Measurements from ENCODE around the gene PANX3. TPM values are rescaled to one million over a fixed set of nuclear protein-coding genes. Genes with fewer than 3 reads are reported as not detected.
A peak's percentile ranks its signal among the peaks of the same experiment; 100 is the strongest.

PANX3 gene
- total and polyA plus RNA-seq, 2 of the 4 experiments (the other 2 are of a cell fraction), result not detected

DNA sequence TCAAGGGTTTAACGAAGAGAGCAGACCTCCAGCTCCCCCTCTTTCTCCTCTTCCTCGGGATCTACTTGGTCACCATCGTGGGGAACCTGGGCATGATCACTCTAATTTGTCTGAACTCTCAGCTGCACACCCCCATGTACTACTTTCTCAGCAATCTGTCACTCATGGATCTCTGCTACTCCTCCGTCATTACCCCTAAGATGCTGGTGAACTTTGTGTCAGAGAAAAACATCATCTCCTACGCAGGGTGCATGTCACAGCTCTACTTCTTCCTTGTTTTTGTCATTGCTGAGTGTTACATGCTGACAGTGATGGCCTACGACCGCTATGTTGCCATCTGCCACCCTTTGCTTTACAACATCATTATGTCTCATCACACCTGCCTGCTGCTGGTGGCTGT, 41.1 kb upstream of the PANX3 start:
- BruUV-seq (replicated peaks), result no TSS peak
- Histone ChIP-seq H2AK5ac (ENCODE audit: low read depth, low read length) (no peak overlapping the region), H3K14ac (replicated peaks; ENCODE audit: low read depth, low read length) (no peak overlapping the region), H4K20me1 (ENCODE audit: insufficient read depth, low read length) (no peaks in the 10 kb centered on the region), H4K8ac (ENCODE audit: low read depth in 2 of 2, low read length in 2 of 2) (no peak overlapping the region), H2BK120ac (ENCODE audit: low read depth, low read length) (no peak overlapping the region), H3K23ac (ENCODE audit: low read depth, low read length) (no peak overlapping the region), H3K4ac (ENCODE audit: low read depth, low read length) (no peak overlapping the region), H2BK20ac (ENCODE audit: low read depth, low read length) (no peak overlapping the region), H3K79me1 (ENCODE audit: low read depth in 1 of 2, low read length in 2 of 2) (no peaks in the 10 kb centered on the region), H3K9ac (ENCODE audit: low read depth, low read length) (no peak overlapping the region), H3K36me3 (ENCODE audit: control insufficient read depth, insufficient read depth, low read length) (no peaks in the 10 kb centered on the region), H3K18ac (ENCODE audit: low read depth, low read length) (no peak overlapping the region), H3K4me1 (ENCODE audit: control insufficient read depth, insufficient read depth, low read length) (no peaks in the 10 kb centered on the region), H2BK15ac (ENCODE audit: low read depth, low read length) (no peak overlapping the region), H3K27ac (ENCODE audit: insufficient read depth, low read length) (no peak overlapping the region), H4K5ac (ENCODE audit: low read depth, low read length) (no peak overlapping the region), H3K56ac (ENCODE audit: extremely low read depth, insufficient read depth, low read length) (no peak overlapping the region), H3K27me3 (ENCODE audit: control insufficient read depth, insufficient read depth, low read length) (peaks cover 1% of the 10 kb centered on the region), H2AK9ac (replicated peaks; ENCODE audit: low read depth, low read length, poor library complexity) (peak overlapping the region; percentile 72), H2AFZ (replicated peaks; ENCODE audit: low read length, poor library complexity) (no peak overlapping the region), H2BK5ac (ENCODE audit: low read depth, low read length, poor library complexity, severe bottlenecking) (no peak overlapping the region), H3K4me2 (ENCODE audit: low read depth, low read length) (no peak overlapping the region), H3K9me1 (ENCODE audit: insufficient read depth, low read length) (no peaks in the 10 kb centered on the region), H4K91ac (ENCODE audit: insufficient read depth, low read depth, low read length) (no peak overlapping the region), H3K9me3 (ENCODE audit: control insufficient read depth, insufficient read depth, low read length) (no peaks in the 10 kb centered on the region), H3K4me3 (ENCODE audit: insufficient read depth, low read depth, low read length) (no peak overlapping the region)
- intact Hi-C loops (cut with micrococcal nuclease) (no loop called here), in situ Hi-C loops (cut with MboI; ENCODE audit: low sequenced_read_pairs) (no loop called here), dilution Hi-C loops (cut with HindIII; ENCODE audit: low sequenced_read_pairs, unreplicated experiment) (no loop called here)
- ChIA-PET CTCF (no interaction called here), POLR2A (ENCODE audit: unreplicated experiment) (no interaction called here)
- ATAC-seq (ENCODE audit: low read depth) (no peak), DNase-seq (no peak)
- no peak for TF ChIP-seq SMC3 (IDR thresholded peaks at IDR 0.05; ENCODE audit: low read depth, low read length)
- 0% methylated on average over 1 of the region's 7 CpGs; no CpG with 5 or more reads in 1 of the 2 experiments for WGBS, 2 experiments (ENCODE audit: extremely low coverage in 2 of 2, insufficient read length in 1 of 2)
